ENCODE results near the gene MRPS26. TPM values are rescaled to one million over a fixed set of nuclear protein-coding genes. Genes with fewer than 3 reads are reported as not detected.

The MRPS26 gene
- total RNA-seq, 1 experiment from 2014 or later, result 84.3 TPM

- Histone ChIP-seq H3K79me2 (ENCODE audit: insufficient read depth, low read length) (no peaks in the 10 kb centered on the region), H3K9me2 (ENCODE audit: insufficient read depth) (no peaks in the 10 kb centered on the region), H3K9ac (ENCODE audit: low read length) (no peak overlapping the region), H3K27me3 (ENCODE audit: insufficient read depth, low read length) (no peaks in the 10 kb centered on the region), H4K20me1 (ENCODE audit: insufficient read depth) (no peaks in the 10 kb centered on the region), H3K4me3 (replicated peaks in 1 of 2; ENCODE audit: low read depth in 1 of 2, low read length in 2 of 2) (no peak overlapping the region), H3K9me3 (ENCODE audit: control insufficient read depth in 1 of 2, insufficient read depth in 1 of 2, low read depth in 1 of 2, low read length in 2 of 2) (no peaks in the 10 kb centered on the region), H3K27ac (ENCODE audit: low read depth, low read length) (no peak overlapping the region), H3K36me3 (ENCODE audit: control insufficient read depth in 1 of 2, insufficient read depth in 2 of 2, low read length in 2 of 2) (no peaks in the 10 kb centered on the region), H3K4me1 (ENCODE audit: control insufficient read depth in 1 of 2, insufficient read depth in 2 of 2, low read length in 2 of 2) (peaks cover 0 to 7% of the 10 kb centered on the region in 2 experiments; a peak in 2 of 4 replicates), H2AFZ (ENCODE audit: low read depth, low read length, poor library complexity, severe bottlenecking) (no peak overlapping the region), H3K4me2 (ENCODE audit: low read length) (no peak overlapping the region)
- DNase-seq (ENCODE audit: low read depth, low spot score) (no peak), ATAC-seq (no peak)
- BruUV-seq (replicated peaks), result no TSS peak
- RAD21 ChIA-PET (ENCODE audit: low non-redundant PET in 1 of 2, low total read pairs in 2 of 2, uncharacterized antibody in 2 of 2, unreplicated experiment in 2 of 2), result no interaction called here
- intact Hi-C loops (cut with micrococcal nuclease), result no loop called here
- TF ChIP-seq POLR2A (IDR thresholded peaks at IDR 0.05; ENCODE audit: borderline replicate concordance, extremely low read depth, insufficient read depth, insufficient read length), result no peak
- TF ChIP-seq ZFX (IDR thresholded peaks at IDR 0.05), result no peak
- CTCF ChIA-PET, result no interaction called here
- POLR2A ChIA-PET, result no interaction called here
Measured at GRCh38 chr20:3082955-3083952, 37.4 kb downstream of the MRPS26 start.

GRCh38 chr20:3084283-3084985 lies 38.6 kb downstream of the MRPS26 start, which contains the start of gene AVP:
Gene AVP (minus strand): TSS chr20:3084724. CDS start chr20:3084674, 50 bp downstream.
- no peak for ATAC-seq
- no peaks in the 10 kb centered on the region for H3K27me3 ChIP-seq (ENCODE audit: insufficient read depth, low read length)
- no peak within 1 kb of the TSS for H2AFZ ChIP-seq (ENCODE audit: low read depth, low read length, poor library complexity, severe bottlenecking)
- no peaks in the 10 kb centered on the region for H3K9me2 ChIP-seq (ENCODE audit: insufficient read depth)
- intact Hi-C loops (cut with micrococcal nuclease), result no loop called here
- no peaks in the 10 kb centered on the region for H3K9me3 ChIP-seq (ENCODE audit: control insufficient read depth in 1 of 2, insufficient read depth in 1 of 2, low read depth in 1 of 2, low read length in 2 of 2)
- H3K4me1 ChIP-seq (ENCODE audit: control insufficient read depth in 1 of 2, insufficient read depth in 2 of 2, low read length in 2 of 2), result peaks cover 0 to 7% of the 10 kb centered on the region in 2 experiments; a peak in 2 of 4 replicates
- no peak within 1 kb of the TSS for H3K4me2 ChIP-seq (ENCODE audit: low read length)
- no peaks in the 10 kb centered on the region for H4K20me1 ChIP-seq (ENCODE audit: insufficient read depth)
- POLR2A ChIA-PET, result no interaction called here
- BruUV-seq (replicated peaks), result no TSS peak
- DNase-seq (ENCODE audit: low read depth, low spot score), result no peak
- no peak within 1 kb of the TSS for H3K27ac ChIP-seq (ENCODE audit: low read depth, low read length)
- CTCF ChIA-PET, result no interaction called here
- no peak within 1 kb of the TSS for H3K4me3 ChIP-seq (replicated peaks in 1 of 2; ENCODE audit: low read depth in 1 of 2, low read length in 2 of 2)
- no peak within 1 kb of the TSS for H3K9ac ChIP-seq (ENCODE audit: low read length)
- RAD21 ChIA-PET (ENCODE audit: low non-redundant PET in 1 of 2, low total read pairs in 2 of 2, uncharacterized antibody in 2 of 2, unreplicated experiment in 2 of 2), result no interaction called here
- H3K36me3 ChIP-seq (ENCODE audit: control insufficient read depth in 1 of 2, insufficient read depth in 2 of 2, low read length in 2 of 2), result no peaks in the 10 kb centered on the region
- TF ChIP-seq YY1 (IDR thresholded peaks at IDR 0.05; ENCODE audit: extremely low read depth, insufficient replicate concordance, low read depth, low read length) (no peak), EZH2phosphoT487 (IDR thresholded peaks at IDR 0.05; ENCODE audit: borderline replicate concordance) (no peak), RAD21 (IDR thresholded peaks at IDR 0.05; ENCODE audit: low read depth) (no peak), TCF7L2 (IDR thresholded peaks at IDR 0.05; ENCODE audit: borderline replicate concordance, extremely low read depth, insufficient read depth, insufficient read length) (no peak), ZFX (IDR thresholded peaks at IDR 0.05) (no peak), ELF1 (IDR thresholded peaks at IDR 0.05; ENCODE audit: borderline replicate concordance, low read depth) (no peak), ZNF274 (IDR thresholded peaks at IDR 0.05; ENCODE audit: low read depth, low read length) (no peak), EGR1 (IDR thresholded peaks at IDR 0.05; ENCODE audit: low read depth) (no peak), CEBPB (IDR thresholded peaks at IDR 0.05; ENCODE audit: low read depth) (no peak), MAX (IDR thresholded peaks at IDR 0.05) (no peak), POLR2AphosphoS5 (IDR thresholded peaks at IDR 0.05; ENCODE audit: low read depth, low read length) (no peak), ZBTB33 (IDR thresholded peaks at IDR 0.05; ENCODE audit: extremely low read depth, insufficient replicate concordance, low read length) (no peak), CBX3 (IDR thresholded peaks at IDR 0.05; ENCODE audit: low read depth) (no peak)
- H3K79me2 ChIP-seq (ENCODE audit: insufficient read depth, low read length), result no peaks in the 10 kb centered on the region

All from HCT116 (cell line).